H9 (cell line): ENCODE results near the gene HAPLN2. TPM values are rescaled to one million over a fixed set of nuclear protein-coding genes. Genes with fewer than 3 reads are reported as not detected.
A peak's percentile ranks its signal among the peaks of the same experiment; 100 is the strongest.

Source experiments
- DNase-seq: peaks from one replicate; pipeline ENCODE4 v3.0.0-alpha.2; 2017
- H2AFZ ChIP-seq: one replicate; pipeline ENCODE4 v1.6.1; 2013; ENCODE audit warnings: mild to moderate bottlenecking, low read length, control low read depth, moderate library complexity
- H2AK5ac ChIP-seq: 2 replicates; pipeline ENCODE4 v1.6.1; 2013; ENCODE audit warnings: low read length, control low read depth, mixed read lengths; ENCODE audit not compliant: insufficient read length
- H2BK120ac ChIP-seq: one replicate; pipeline ENCODE4 v1.6.1; 2013; ENCODE audit warnings: low read depth, mild to moderate bottlenecking, low read length, control low read depth, inconsistent platforms; ENCODE audit not compliant: poor library complexity, severe bottlenecking
- H2BK12ac ChIP-seq: 2 replicates; pipeline ENCODE4 v1.6.1; 2013; ENCODE audit warnings: low read length, control low read depth, mixed read lengths, low read depth; ENCODE audit not compliant: insufficient read length
- H2BK15ac ChIP-seq: 2 replicates; pipeline ENCODE4 v1.6.1; 2013; ENCODE audit warnings: low read depth, low read length, control low read depth
- H2BK20ac ChIP-seq: one replicate; pipeline ENCODE4 v1.6.1; 2013; ENCODE audit warnings: low read depth, mild to moderate bottlenecking, low read length, control low read depth, inconsistent platforms; ENCODE audit not compliant: poor library complexity, severe bottlenecking
- H2BK5ac ChIP-seq: 2 replicates; pipeline ENCODE4 v1.6.1; 2013; ENCODE audit warnings: low read length, control low read depth, mixed read lengths; ENCODE audit not compliant: insufficient read length
- H3K14ac ChIP-seq: 2 replicates; pipeline ENCODE4 v1.6.1; 2013; ENCODE audit warnings: low read length, control low read depth; ENCODE audit not compliant: insufficient read depth
- H3K18ac ChIP-seq: 2 replicates; pipeline ENCODE4 v1.6.1; 2013; ENCODE audit warnings: low read depth, mild to moderate bottlenecking, mixed read lengths, low read length, control low read depth; ENCODE audit not compliant: insufficient read length
- H3K23ac ChIP-seq: 2 replicates; pipeline ENCODE4 v1.6.1; 2013; ENCODE audit warnings: low read length, control low read depth, mixed read lengths, low read depth; ENCODE audit not compliant: insufficient read length
- H3K23me2 ChIP-seq: 2 replicates; pipeline ENCODE4 v1.6.1; 2013; ENCODE audit warnings: low read depth, mild to moderate bottlenecking, mixed read lengths, low read length, control low read depth; ENCODE audit not compliant: insufficient read length, poor library complexity, severe bottlenecking
- H3K27ac ChIP-seq: 2 replicates; pipeline ENCODE4 v1.5.1; 2013; ENCODE audit warnings: low read length, control low read depth, mixed read lengths, low read depth; ENCODE audit not compliant: insufficient read length
- H3K27me3 ChIP-seq: 2 replicates; pipeline ENCODE4 v1.6.1; 2013; ENCODE audit warnings: low read length, control low read depth, inconsistent platforms; ENCODE audit not compliant: insufficient read depth
- H3K4ac ChIP-seq: 2 replicates; pipeline ENCODE4 v1.6.1; 2013; ENCODE audit warnings: low read depth, mild to moderate bottlenecking, control low read depth, inconsistent platforms, low read length, moderate library complexity
- H3K4me1 ChIP-seq: 2 replicates; pipeline ENCODE4 v1.6.1; 2013; ENCODE audit warnings: low read length, control low read depth, inconsistent platforms; ENCODE audit not compliant: insufficient read depth
- H3K4me2 ChIP-seq: 2 replicates; pipeline ENCODE4 v1.6.1; 2013; ENCODE audit warnings: low read length, control low read depth, mixed read lengths; ENCODE audit not compliant: insufficient read length, insufficient read depth
- H3K56ac ChIP-seq: 2 replicates; pipeline ENCODE4 v1.6.1; 2013; ENCODE audit warnings: low read depth, mild to moderate bottlenecking, mixed read lengths, low read length, control low read depth; ENCODE audit not compliant: insufficient read length
- H3K79me1 ChIP-seq: 2 replicates; pipeline ENCODE4 v1.6.1; 2013; ENCODE audit warnings: low read depth, mild to moderate bottlenecking, moderate library complexity, low read length, control low read depth, inconsistent platforms; ENCODE audit not compliant: insufficient read depth, poor library complexity, severe bottlenecking
- H3K79me2 ChIP-seq: 2 replicates; pipeline ENCODE4 v1.6.1; 2013; ENCODE audit warnings: low read length, control low read depth, inconsistent platforms; ENCODE audit not compliant: insufficient read depth
- H3K9ac ChIP-seq: 2 replicates; pipeline ENCODE4 v1.6.1; 2013; ENCODE audit warnings: low read length, control low read depth, mixed read lengths; ENCODE audit not compliant: insufficient read length; ENCODE audit errors: extremely low read depth
- H3K9me3 ChIP-seq: one replicate; pipeline ENCODE4 v1.6.1; 2013; ENCODE audit warnings: low read depth, low read length, inconsistent platforms; ENCODE audit not compliant: control insufficient read depth
- H3T11ph ChIP-seq: one replicate; pipeline ENCODE4 v1.6.1; 2013; ENCODE audit warnings: mild to moderate bottlenecking, low read length, control low read depth, inconsistent platforms
- H4K20me1 ChIP-seq: one replicate; pipeline ENCODE4 v1.6.1; 2013; ENCODE audit not compliant: control insufficient read depth, insufficient read length, insufficient read depth
- H4K5ac ChIP-seq: 2 replicates; pipeline ENCODE4 v1.6.1; 2013; ENCODE audit warnings: low read depth, mild to moderate bottlenecking, mixed read lengths, low read length, control low read depth; ENCODE audit not compliant: insufficient read length
- H4K8ac ChIP-seq: replicated peaks from 2 replicates; pipeline ENCODE4 v1.6.1; 2013; ENCODE audit warnings: low read length, control low read depth, mixed read lengths, low read depth; ENCODE audit not compliant: insufficient read length
- H4K91ac ChIP-seq: 2 replicates; pipeline ENCODE4 v1.6.1; 2013; ENCODE audit warnings: low read depth, mild to moderate bottlenecking, moderate library complexity, mixed read lengths, low read length, control low read depth; ENCODE audit not compliant: insufficient read length
- H3K27ac Mint-ChIP-seq, 3 experiments: 2 replicates in 2 of 3; 3 replicates in 1 of 3; pipeline ENCODE4 v1.8.0; 2020 to 2021; ENCODE audit warnings: mixed read lengths in 3 of 3, mild to moderate bottlenecking in 1 of 3, moderate library complexity in 1 of 3
- H3K27me3 Mint-ChIP-seq: 2 replicates; pipeline ENCODE4 v1.8.0; 2021; ENCODE audit warnings: low read depth, mild to moderate bottlenecking, moderate library complexity, mixed read lengths
- H3K36me3 Mint-ChIP-seq, 3 experiments: 2 replicates in 2 of 3; 3 replicates in 1 of 3; pipeline ENCODE4 v1.8.0; 2020 to 2021; ENCODE audit warnings: low read depth in 3 of 3, mixed read lengths in 3 of 3; ENCODE audit not compliant: insufficient read depth in 1 of 3
- H3K4me1 Mint-ChIP-seq, 2 experiments: 2 replicates each; pipeline ENCODE4 v1.8.0; 2020; ENCODE audit warnings: mixed read lengths in 2 of 2
- H3K4me3 Mint-ChIP-seq, 2 experiments: 2 replicates in 1 of 2; 3 replicates in 1 of 2; pipeline ENCODE4 v1.8.0; 2020 to 2021; ENCODE audit warnings: mild to moderate bottlenecking in 2 of 2, mixed read lengths in 2 of 2, moderate library complexity in 1 of 2
- H3K9me3 Mint-ChIP-seq, 2 experiments: 2 replicates in 1 of 2; 3 replicates in 1 of 2; pipeline ENCODE4 v1.8.0; 2020; ENCODE audit warnings: mild to moderate bottlenecking in 2 of 2, mixed read lengths in 2 of 2, moderate library complexity in 1 of 2
- CTCF ChIP-seq: fragments of 200-600 bp; sonication (generic); conservative IDR thresholded peaks from 3 replicates; pipeline ENCODE4 v1.8.0; 2021; ENCODE audit warnings: antibody characterized with exemption, mild to moderate bottlenecking
- WGBS: extraction: QIAGEN DNeasy Blood & Tissue Kit; methylation state at CpG from one replicate; pipeline ENCODE4 v1.1.7; 2013; ENCODE audit warnings: missing lambda C conversion rate, low lambda C conversion rate, mixed read lengths; ENCODE audit not compliant: insufficient read length; ENCODE audit errors: extremely low coverage; 5-methylcytosine and 5-hydroxymethylcytosine counted together
- total RNA-seq: library from RNA; stranded (reverse); gene quantifications from 2 replicates; pipeline ENCODE4 v1.2.1, GENCODE V29; 2021

Gene HAPLN2
- total RNA-seq, 1 experiment from 2014 or later: 0.46 TPM

- no peaks in the 10 kb centered on the region for H3K79me2 ChIP-seq
- H3K27me3 ChIP-seq: peaks cover 10% of the 10 kb centered on the region; the same call in 1 of the 2 replicates
- peak overlapping the region in 1 of 2 experiments; percentile 82; a peak in 3 of 5 replicates for H3K4me3 Mint-ChIP-seq
Measured at GRCh38 chr1:156643049-156643777, 24.0 kb downstream of the HAPLN2 start.

More at GRCh38 chr1:156643049-156643777, 24.0 kb downstream of the HAPLN2 start:
- no peaks in the 10 kb centered on the region for H4K20me1 ChIP-seq
- H3K79me1 ChIP-seq: no peaks in the 10 kb centered on the region
- Mint-ChIP-seq H3K4me1 (peaks cover 24 to 25% of the 10 kb centered on the region in 2 experiments), H3K9me3 (no peaks in the 10 kb centered on the region; a peak in 1 of 5 replicates), H3K27ac (no peak overlapping the region), H3K36me3 (no peaks in the 10 kb centered on the region), H3K27me3 (peaks cover 96% of the 10 kb centered on the region)
- H3K4ac ChIP-seq: no peak overlapping the region
- H3K18ac ChIP-seq: no peak overlapping the region
- H3K9ac ChIP-seq: no peak overlapping the region
- H3K23ac ChIP-seq: no peak overlapping the region
- WGBS: no CpG with 5 or more reads among the region's 7 CpGs
- no peak overlapping the region for H3K14ac ChIP-seq
- peak overlapping the region; percentile 92 for H3K4me2 ChIP-seq
- peaks cover 11% of the 10 kb centered on the region for H3K23me2 ChIP-seq
- no peak overlapping the region for H3K56ac ChIP-seq
- H3K4me1 ChIP-seq: peaks cover 4% of the 10 kb centered on the region; the same call in 1 of the 2 replicates
- H4K8ac ChIP-seq: no peak overlapping the region
- no peak overlapping the region for H2AK5ac ChIP-seq
- no peak overlapping the region for H2BK12ac ChIP-seq
- H3K9me3 ChIP-seq: no peaks in the 10 kb centered on the region
- no peak overlapping the region for H2BK15ac ChIP-seq
- H2BK5ac ChIP-seq: no peak overlapping the region
- no peak overlapping the region for H2AFZ ChIP-seq
- DNase-seq: no peak
- TF ChIP-seq CTCF: no peak
- H3K27ac ChIP-seq: no peak overlapping the region
- no peak overlapping the region for H4K5ac ChIP-seq
- no peak overlapping the region for H2BK120ac ChIP-seq
- H2BK20ac ChIP-seq: no peak overlapping the region
- no peak overlapping the region for H3T11ph ChIP-seq
- H4K91ac ChIP-seq: no peak overlapping the region
